HG02610 (cell line): ENCODE results near the gene UBE2G1.
"Not testable (repeated sequence)": the region's sequence is repeated elsewhere in the genome, so short reads cannot be mapped to it uniquely, and the experiment has no call there.

Experiments used
- ATAC-seq: cut with Tn5 transposase; IDR thresholded peaks from one replicate; pipeline ENCODE4 v1.9.1; 2021; ENCODE audit warnings: mild to moderate bottlenecking, moderate library complexity; ENCODE audit not compliant: unreplicated experiment

Gene UBE2G1

GRCh38 chr17:4366327-4367063, at the start of gene UBE2G1:
TSS of gene UBE2G1 (minus strand) at chr17:4366675. CDS start at chr17:4366316, 359 bp downstream.
- ATAC-seq: peak; percentile 69

GRCh38 chr17:4412933-4413831, 46.7 kb upstream of the UBE2G1 start:
- no peak for ATAC-seq

- no peak for ATAC-seq
Observed at GRCh38 chr17:4411201-4411600, 44.7 kb upstream of the UBE2G1 start.

GRCh38 chr17:4409659-4410058, 43.2 kb upstream of the UBE2G1 start:
- ATAC-seq: no peak

GRCh38 chr17:4407851-4408250, 41.4 kb upstream of the UBE2G1 start:
- ATAC-seq: no peak

- ATAC-seq: no peak
Observed at GRCh38 chr17:4407216-4407615, 40.7 kb upstream of the UBE2G1 start.

- no peak for ATAC-seq
Observed at GRCh38 chr17:4406386-4406785, 39.9 kb upstream of the UBE2G1 start.

- ATAC-seq: no peak
Observed at GRCh38 chr17:4405699-4406098, 39.2 kb upstream of the UBE2G1 start.

- ATAC-seq: no peak
Observed at GRCh38 chr17:4405038-4405669, 38.7 kb upstream of the UBE2G1 start.

- ATAC-seq: no peak
Observed at GRCh38 chr17:4397840-4398239, 31.4 kb upstream of the UBE2G1 start.

- no peak for ATAC-seq
Observed at GRCh38 chr17:4395111-4395478, 28.6 kb upstream of the UBE2G1 start.

GRCh38 chr17:4394208-4395110, 28.0 kb upstream of the UBE2G1 start:
- no peak for ATAC-seq

- ATAC-seq: no peak
Observed at GRCh38 chr17:4393806-4394205, 27.3 kb upstream of the UBE2G1 start.

- no peak for ATAC-seq
Observed at GRCh38 chr17:4389079-4389478, 22.6 kb upstream of the UBE2G1 start.

- no peak for ATAC-seq
Observed at GRCh38 chr17:4387137-4387536, 20.7 kb upstream of the UBE2G1 start.

- ATAC-seq: no peak
Observed at GRCh38 chr17:4386406-4386805, 19.9 kb upstream of the UBE2G1 start.

GRCh38 chr17:4381690-4382671, 15.5 kb upstream of the UBE2G1 start:
- ATAC-seq: no peak

GRCh38 chr17:4378626-4379025, 12.2 kb upstream of the UBE2G1 start:
- no peak for ATAC-seq

GRCh38 chr17:4377247-4377646, 10.8 kb upstream of the UBE2G1 start:
- ATAC-seq: not testable (repeated sequence)
